Stimulated activated CD4-positive, alpha-beta T cell treated with anti-CD3 and anti-CD28 coated beads, Interleukin-15, amount 100 ng/mL, for 48 hours (primary cell): ENCODE results near the gene ARMCX1.
"Not testable (repeated sequence)": the region's sequence is repeated elsewhere in the genome, so short reads cannot be mapped to it uniquely, and the experiment has no call there.

Source experiments
- DNase-seq, 2 donors: peaks; one replicate each; pipeline ENCODE4 v3.0.0-alpha.2; 2020; ENCODE audit warnings: low read depth in 2 of 2

ARMCX1 gene

GRCh38 chrX:101550362-101550750 lies at the start of gene ARMCX1:
Gene ARMCX1 (plus strand): TSS chrX:101550547. CDS start chrX:101552931, 2,384 bp downstream.
- DNase-seq, result peak in 1 of 2 donors; percentile 2

GRCh38 chrX:101502929-101503328 lies 47.4 kb upstream of the ARMCX1 start:
- DNase-seq, result not testable (repeated sequence)

- no peak for DNase-seq
Observed at GRCh38 chrX:101507372-101507771, 43.0 kb upstream of the ARMCX1 start.

GRCh38 chrX:101507986-101508385 lies 42.4 kb upstream of the ARMCX1 start:
- DNase-seq, result no peak

GRCh38 chrX:101530944-101531343 lies 19.4 kb upstream of the ARMCX1 start:
- DNase-seq, result no peak

GRCh38 chrX:101539116-101539515 lies 11.2 kb upstream of the ARMCX1 start:
- DNase-seq, result no peak

GRCh38 chrX:101550751-101551379 lies 518 bp downstream of the ARMCX1 start:
- DNase-seq, result no peak

GRCh38 chrX:101551380-101551767 lies 1.0 kb downstream of the ARMCX1 start:
- no peak for DNase-seq

GRCh38 chrX:101552714-101553113 lies 2.4 kb downstream of the ARMCX1 start:
- no peak for DNase-seq

- DNase-seq, result no peak
Observed at GRCh38 chrX:101564651-101565050, 14.3 kb downstream of the ARMCX1 start.

GRCh38 chrX:101595739-101596419 lies 45.5 kb downstream of the ARMCX1 start:
- no peak for DNase-seq

- DNase-seq, result not testable (repeated sequence)
Observed at GRCh38 chrX:101599592-101599991, 49.2 kb downstream of the ARMCX1 start.

GRCh38 chrX:101602077-101602476 lies 51.7 kb downstream of the ARMCX1 start:
- DNase-seq, result no peak
